Endothelial cell of umbilical vein (primary cell): Measurements from ENCODE around the gene TH.

Source experiments
- EZH2 ChIP-seq: IDR thresholded peaks from 2 replicates; pipeline ENCODE4 v1.6.1; 2012; ENCODE audit warnings: borderline replicate concordance, low read depth, mild to moderate bottlenecking, moderate library complexity, low read length, inconsistent platforms; ENCODE audit not compliant: severe bottlenecking
- FOS ChIP-seq: IDR thresholded peaks from 2 replicates; pipeline ENCODE4 v1.6.1; 2011; ENCODE audit warnings: mild to moderate bottlenecking, low read length, moderate library complexity, borderline replicate concordance; ENCODE audit not compliant: insufficient read depth
- JUN ChIP-seq: IDR thresholded peaks from 2 replicates; pipeline ENCODE4 v1.6.1; 2011; ENCODE audit warnings: borderline replicate concordance, low read depth; ENCODE audit not compliant: insufficient read length, insufficient read depth
- MYC ChIP-seq: IDR thresholded peaks from one replicate; pipeline ENCODE4 v1.6.1; 2011; ENCODE audit warnings: mild to moderate bottlenecking, low read depth, low read length
- POLR2A ChIP-seq: IDR thresholded peaks from 2 replicates; pipeline ENCODE4 v1.6.1; 2012; ENCODE audit warnings: low read depth, mild to moderate bottlenecking, control low read depth, low read length
- TF ChIP-seq, protein P1 (sequence below), 2 donors: IDR thresholded peaks; 1 replicate in 1 of 2; 2 replicates in 1 of 2; pipeline ENCODE4 v1.5.1; 2011; ENCODE audit warnings: low read length in 2 of 2, mild to moderate bottlenecking in 2 of 2, moderate library complexity in 2 of 2, control low read depth in 1 of 2, inconsistent platforms in 1 of 2, low read depth in 1 of 2; ENCODE audit not compliant: insufficient read depth in 1 of 2; ENCODE audit errors: extremely low read depth in 1 of 2

DNA sequence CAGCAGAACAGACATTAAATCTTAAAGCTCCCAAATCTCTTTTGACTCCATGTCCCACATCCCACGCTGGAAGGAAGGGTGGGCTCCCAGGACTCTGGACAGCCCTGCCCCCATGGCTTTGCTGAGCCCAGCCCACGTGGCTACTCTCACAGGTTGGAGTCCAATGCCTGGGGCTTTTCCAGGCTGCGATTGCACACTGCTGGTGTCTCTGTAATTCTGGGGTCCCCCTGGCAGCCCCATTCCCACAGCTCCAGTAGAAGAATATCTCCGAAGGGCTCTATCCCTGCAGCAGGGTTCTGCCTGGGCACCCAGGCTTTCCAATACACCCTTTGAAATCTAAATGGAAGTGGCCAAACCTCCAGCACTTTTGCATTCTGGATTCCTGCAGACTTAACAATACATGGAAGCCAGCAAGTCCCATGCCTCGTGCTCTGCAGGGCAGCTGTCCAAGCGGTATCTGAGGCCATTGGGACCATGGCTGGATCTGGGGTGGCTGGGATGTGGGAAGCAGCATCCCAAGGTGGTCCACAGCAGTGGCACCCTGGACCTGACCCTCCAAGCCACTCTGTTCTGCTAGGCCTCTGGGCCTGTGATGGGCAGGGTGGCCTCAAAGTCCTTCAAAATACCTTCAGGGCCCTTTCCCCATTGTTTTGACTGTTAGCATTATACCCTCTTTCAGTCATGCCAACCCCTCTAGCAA, 47.9 kb upstream of the TH start:
- TF ChIP-seq, protein P1, sequence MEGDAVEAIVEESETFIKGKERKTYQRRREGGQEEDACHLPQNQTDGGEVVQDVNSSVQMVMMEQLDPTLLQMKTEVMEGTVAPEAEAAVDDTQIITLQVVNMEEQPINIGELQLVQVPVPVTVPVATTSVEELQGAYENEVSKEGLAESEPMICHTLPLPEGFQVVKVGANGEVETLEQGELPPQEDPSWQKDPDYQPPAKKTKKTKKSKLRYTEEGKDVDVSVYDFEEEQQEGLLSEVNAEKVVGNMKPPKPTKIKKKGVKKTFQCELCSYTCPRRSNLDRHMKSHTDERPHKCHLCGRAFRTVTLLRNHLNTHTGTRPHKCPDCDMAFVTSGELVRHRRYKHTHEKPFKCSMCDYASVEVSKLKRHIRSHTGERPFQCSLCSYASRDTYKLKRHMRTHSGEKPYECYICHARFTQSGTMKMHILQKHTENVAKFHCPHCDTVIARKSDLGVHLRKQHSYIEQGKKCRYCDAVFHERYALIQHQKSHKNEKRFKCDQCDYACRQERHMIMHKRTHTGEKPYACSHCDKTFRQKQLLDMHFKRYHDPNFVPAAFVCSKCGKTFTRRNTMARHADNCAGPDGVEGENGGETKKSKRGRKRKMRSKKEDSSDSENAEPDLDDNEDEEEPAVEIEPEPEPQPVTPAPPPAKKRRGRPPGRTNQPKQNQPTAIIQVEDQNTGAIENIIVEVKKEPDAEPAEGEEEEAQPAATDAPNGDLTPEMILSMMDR (IDR thresholded peaks at IDR 0.05; ENCODE audit: extremely low read depth in 1 of 2, insufficient read depth in 1 of 2, low read depth in 1 of 2, low read length in 2 of 2) = no peak
- TF ChIP-seq POLR2A (no peak), JUN (no peak), MYC (no peak), EZH2 (no peak), FOS (no peak)
